Lower lobe of right lung (tissue), 2 donors: Measurements from ENCODE around the gene PIWIL4. TPM values are rescaled to one million over a fixed set of nuclear protein-coding genes. Genes with fewer than 3 reads are reported as not detected.

Source experiments
- ATAC-seq, 2 donors: fragments of 200-7000 bp; cut with Tn5 transposase; one replicate each; pipeline ENCODE4 v1.9.1; 2020 to 2022; ENCODE audit warnings: mild to moderate bottlenecking in 2 of 2, moderate library complexity in 2 of 2
- DNase-seq: peaks from one replicate; pipeline ENCODE4 v3.0.0-alpha.2; 2020
- H3K27ac ChIP-seq: fragments of 200-600 bp; one replicate; pipeline ENCODE4 v1.8.0; 2022
- H3K27me3 ChIP-seq: fragments of 200-600 bp; one replicate; pipeline ENCODE4 v1.8.0; 2022; ENCODE audit warnings: low read depth
- H3K36me3 ChIP-seq: fragments of 200-600 bp; one replicate; pipeline ENCODE4 v1.8.0; 2022; ENCODE audit warnings: mild to moderate bottlenecking
- H3K4me1 ChIP-seq: fragments of 200-600 bp; one replicate; pipeline ENCODE4 v1.8.0; 2022
- H3K4me3 ChIP-seq: fragments of 200-600 bp; one replicate; pipeline ENCODE4 v1.8.0; 2022; ENCODE audit warnings: mild to moderate bottlenecking
- H3K9me3 ChIP-seq: fragments of 200-600 bp; one replicate; pipeline ENCODE4 v1.8.0; 2022
- CTCF ChIP-seq: fragments of 200-600 bp; IDR thresholded peaks from one replicate; pipeline ENCODE4 v1.8.0; 2022; ENCODE audit warnings: antibody characterized with exemption, mild to moderate bottlenecking
- intact Hi-C: fragments of 100-400 bp; cut with DNase I; formaldehyde crosslinking; loops from one replicate; pipeline ENCODE4 v1.11.0; 2022
- total RNA-seq: library from RNA; stranded (reverse); fragmentation: NEBNext Ultra II Directional; extraction: Animal tissue kit (Norgen Biotek cat#: 25700); gene quantifications from one replicate; pipeline ENCODE4 v1.2.1, GENCODE V29; 2021
- donor health status: DM: no; HTN: yes; CAD: no; lungs with severe emphysema.

The PIWIL4 gene
- total RNA-seq, 1 donor from 2014 or later: 1.9 TPM

- H3K4me1 ChIP-seq: no peaks in the 10 kb centered on the region
- no peak overlapping the region for H3K4me3 ChIP-seq
- peaks cover 13% of the 10 kb centered on the region for H3K36me3 ChIP-seq
- TF ChIP-seq CTCF: no peak
- H3K27ac ChIP-seq: no peak overlapping the region
- no peaks in the 10 kb centered on the region for H3K9me3 ChIP-seq
- no peaks in the 10 kb centered on the region for H3K27me3 ChIP-seq
- DNase-seq: no peak
- intact Hi-C loops: no loop called here
- ATAC-seq: no peak
Measured at GRCh38 chr11:94595076-94595475, 27.9 kb downstream of the PIWIL4 start.

DNA sequence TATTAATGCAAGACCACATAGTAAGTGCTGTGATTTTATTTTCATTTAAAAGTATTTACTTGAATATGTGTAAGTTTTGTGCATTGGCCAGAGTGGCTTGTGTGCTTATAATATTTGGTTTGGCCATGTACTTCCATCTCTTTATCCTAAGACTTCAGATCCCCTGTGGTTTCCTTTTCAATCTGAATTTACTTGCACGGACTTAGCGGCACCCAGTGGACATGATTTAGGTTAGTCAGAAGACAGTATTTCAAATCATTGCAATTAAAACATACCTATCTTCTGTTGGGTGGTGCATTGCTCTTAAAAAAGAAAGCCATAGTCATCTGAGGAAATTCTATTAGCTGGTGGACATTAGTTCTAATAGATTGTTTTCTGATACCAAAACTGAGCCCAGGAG lies 30.7 kb downstream of the PIWIL4 start:
- intact Hi-C loops: no loop called here
- no peaks in the 10 kb centered on the region for H3K9me3 ChIP-seq
- TF ChIP-seq CTCF: no peak
- DNase-seq: no peak
- H3K27me3 ChIP-seq: no peaks in the 10 kb centered on the region
- no peak overlapping the region for H3K4me3 ChIP-seq
- peaks cover 7% of the 10 kb centered on the region for H3K4me1 ChIP-seq
- no peak overlapping the region for H3K27ac ChIP-seq
- H3K36me3 ChIP-seq: peaks cover 7% of the 10 kb centered on the region
- no peak for ATAC-seq

- intact Hi-C loops: no loop called here
- Histone ChIP-seq H3K4me1 (peaks cover 8% of the 10 kb centered on the region), H3K9me3 (no peaks in the 10 kb centered on the region), H3K27ac (no peak overlapping the region), H3K27me3 (no peaks in the 10 kb centered on the region), H3K36me3 (peaks cover 7% of the 10 kb centered on the region), H3K4me3 (no peak overlapping the region)
- no peak for TF ChIP-seq CTCF
- ATAC-seq (no peak), DNase-seq (no peak)
Measured at GRCh38 chr11:94599510-94599909, 32.3 kb downstream of the PIWIL4 start.

DNA sequence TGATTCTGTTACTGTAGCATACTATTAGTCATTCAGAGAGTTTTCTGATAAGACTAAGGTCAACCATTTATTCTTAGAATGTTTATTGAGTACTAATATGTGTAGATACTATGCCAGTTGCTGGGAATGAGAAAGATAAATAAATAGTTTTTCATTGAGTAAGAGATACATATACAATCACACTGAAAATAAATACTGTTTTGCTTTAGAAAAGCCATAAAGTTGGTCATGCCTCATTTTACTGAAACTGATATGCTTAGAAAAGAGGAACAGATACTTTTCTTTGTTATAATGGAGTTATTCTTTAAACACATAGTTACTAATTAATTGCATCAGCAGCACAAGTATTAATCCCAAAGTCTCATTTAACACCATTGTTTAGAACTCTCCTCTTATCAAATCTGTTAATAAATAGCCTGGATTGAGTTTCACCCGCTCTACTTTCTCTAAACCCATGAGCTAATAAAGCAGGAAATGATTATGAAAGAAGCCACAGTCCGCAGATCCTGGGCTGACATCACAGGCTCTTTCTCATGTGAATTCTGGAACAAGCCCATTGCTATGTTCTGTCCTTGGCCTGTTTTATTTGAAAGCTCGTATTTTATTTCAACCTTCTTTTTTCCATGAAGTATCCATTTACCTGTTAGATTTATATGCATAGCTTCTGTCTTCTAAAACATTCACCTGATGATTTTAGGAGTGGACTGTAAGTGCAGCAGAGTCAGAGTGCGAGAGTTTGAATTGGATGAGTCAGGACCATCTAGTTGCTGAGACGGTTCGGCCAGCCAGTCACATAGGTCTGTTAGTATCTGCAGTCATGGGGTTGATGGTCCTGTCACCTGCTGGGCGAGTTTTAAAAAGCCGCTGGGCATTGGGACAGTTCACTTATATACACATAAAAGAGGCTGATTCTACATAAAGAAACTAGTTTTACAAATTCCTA lies 35.5 kb downstream of the PIWIL4 start:
- DNase-seq (peak; percentile 62), ATAC-seq (peak; percentile 85 to 98)
- H3K36me3 ChIP-seq: no peaks in the 10 kb centered on the region
- peak; percentile 51 for TF ChIP-seq CTCF
- H3K4me3 ChIP-seq: no peak overlapping the region
- intact Hi-C loops: loop anchor here (10.0 kb wide), 1 partner anchor 88 kb away; the partner anchor contains the start of gene C11orf97
- peaks cover 8% of the 10 kb centered on the region for H3K4me1 ChIP-seq
- no peaks in the 10 kb centered on the region for H3K9me3 ChIP-seq
- no peaks in the 10 kb centered on the region for H3K27me3 ChIP-seq
- H3K27ac ChIP-seq: no peak overlapping the region

DNA sequence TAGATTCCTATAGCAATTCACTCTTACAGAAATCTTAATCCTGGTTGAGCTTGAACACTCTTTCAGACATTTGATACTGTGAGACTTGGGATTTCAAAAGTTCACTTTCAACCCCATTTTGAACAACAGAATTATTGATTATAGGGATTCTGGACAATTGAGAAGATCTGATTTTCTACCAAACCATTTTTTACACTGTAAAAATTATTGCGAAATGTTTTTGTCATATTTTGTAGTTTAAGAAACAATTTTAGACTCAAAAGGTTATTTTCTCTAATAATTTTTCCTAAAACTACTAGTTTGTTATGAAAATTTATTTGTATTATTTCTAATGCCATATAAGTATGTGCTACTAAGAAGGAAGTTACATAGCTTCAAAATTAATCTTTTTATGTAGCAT lies 36.4 kb downstream of the PIWIL4 start:
- ATAC-seq: no peak
- Histone ChIP-seq H3K27ac (no peak overlapping the region), H3K4me1 (peaks cover 8% of the 10 kb centered on the region), H3K36me3 (no peaks in the 10 kb centered on the region), H3K27me3 (no peaks in the 10 kb centered on the region), H3K4me3 (no peak overlapping the region), H3K9me3 (no peaks in the 10 kb centered on the region)
- no peak for DNase-seq
- no peak for TF ChIP-seq CTCF
- intact Hi-C loops: loop anchor here (10.0 kb wide), 1 partner anchor 89 kb away; the partner anchor contains the start of gene C11orf97
